IMR-90 (cell line): ENCODE measurements around the gene ADAM12. TPM values are rescaled to one million over a fixed set of nuclear protein-coding genes. Genes with fewer than 3 reads are reported as not detected.

Experiments
- ATAC-seq: fragments of 200-7000 bp; cut with Tn5 transposase; 2 replicates; pipeline ENCODE4 v1.9.1; 2020; ENCODE audit warnings: low read depth, mild to moderate bottlenecking, moderate library complexity
- BruUV-seq: library from RNA; stranded (reverse); fragments of 400-500 nt; replicated peaks from 2 replicates; lab custom pipeline; 2021; lab: Mats Ljungman, UMichigan
- CTCF ChIA-PET: fragments of 300-600 bp; formaldehyde crosslinking; extraction: SDS; loops from one replicate; lab custom pipeline; 2021; ENCODE audit warnings: antibody characterized with exemption; lab: Yijun Ruan, JAX
- POLR2A ChIA-PET: fragments of 300-600 bp; sonication (Branson Sonifier 250); formaldehyde crosslinking; loops from one replicate; lab custom pipeline; 2022; ENCODE audit warnings: antibody characterized with exemption; ENCODE audit not compliant: unreplicated experiment; lab: Charles Lee
- DNase-seq: peaks from one replicate; pipeline ENCODE4 v3.0.0; 2013
- H2AFZ ChIP-seq: replicated peaks from 2 replicates; pipeline ENCODE3; 2013; ENCODE audit warnings: low read length, mild to moderate bottlenecking; ENCODE audit not compliant: poor library complexity
- H2AK5ac ChIP-seq: 2 replicates; pipeline ENCODE4 v1.6.1; 2013; ENCODE audit warnings: low read depth, low read length, inconsistent platforms
- H2AK9ac ChIP-seq: replicated peaks from 2 replicates; pipeline ENCODE3; 2013; ENCODE audit warnings: mild to moderate bottlenecking, low read depth, low read length, moderate library complexity; ENCODE audit not compliant: poor library complexity
- H2BK120ac ChIP-seq: 2 replicates; pipeline ENCODE4 v1.6.1; 2013; ENCODE audit warnings: low read depth, low read length, inconsistent platforms
- H2BK15ac ChIP-seq: 3 replicates; pipeline ENCODE4 v1.6.1; 2013; ENCODE audit warnings: low read depth, low read length, inconsistent platforms
- H2BK20ac ChIP-seq: 2 replicates; pipeline ENCODE4 v1.6.1; 2013; ENCODE audit warnings: low read depth, mild to moderate bottlenecking, inconsistent platforms, low read length, moderate library complexity
- H2BK5ac ChIP-seq: 2 replicates; pipeline ENCODE4 v1.6.1; 2013; ENCODE audit warnings: mild to moderate bottlenecking, low read depth, low read length, inconsistent platforms; ENCODE audit not compliant: poor library complexity, severe bottlenecking
- H3K14ac ChIP-seq: replicated peaks from 2 replicates; pipeline ENCODE4 v1.6.1; 2013; ENCODE audit warnings: low read depth, low read length, inconsistent platforms
- H3K18ac ChIP-seq: 2 replicates; pipeline ENCODE4 v1.6.1; 2013; ENCODE audit warnings: low read depth, low read length, control low read depth
- H3K23ac ChIP-seq: 2 replicates; pipeline ENCODE4 v1.6.1; 2013; ENCODE audit warnings: low read depth, low read length, inconsistent platforms
- H3K27ac ChIP-seq: 2 replicates; pipeline ENCODE4 v1.5.1; 2013; ENCODE audit warnings: mild to moderate bottlenecking, control low read depth, low read length; ENCODE audit not compliant: insufficient read depth
- H3K27me3 ChIP-seq: 2 replicates; pipeline ENCODE4 v1.6.1; 2013; ENCODE audit warnings: low read length; ENCODE audit not compliant: control insufficient read depth, insufficient read depth
- H3K36me3 ChIP-seq: 2 replicates; pipeline ENCODE4 v1.6.1; 2013; ENCODE audit warnings: low read length, mixed read lengths; ENCODE audit not compliant: control insufficient read depth, insufficient read depth
- H3K4ac ChIP-seq: 2 replicates; pipeline ENCODE4 v1.6.1; 2013; ENCODE audit warnings: low read depth, low read length, inconsistent platforms
- H3K4me1 ChIP-seq: 2 replicates; pipeline ENCODE4 v1.6.1; 2013; ENCODE audit warnings: low read length, mixed read lengths; ENCODE audit not compliant: control insufficient read depth, insufficient read depth
- H3K4me2 ChIP-seq: 2 replicates; pipeline ENCODE4 v1.6.1; 2013; ENCODE audit warnings: low read depth, mild to moderate bottlenecking, control low read depth, low read length, moderate library complexity
- H3K4me3 ChIP-seq: 2 replicates; pipeline ENCODE4 v1.5.1; 2013; ENCODE audit warnings: low read depth, mild to moderate bottlenecking, control low read depth, low read length, moderate library complexity; ENCODE audit not compliant: insufficient read depth
- H3K56ac ChIP-seq: 2 replicates; pipeline ENCODE4 v1.6.1; 2013; ENCODE audit warnings: low read length, inconsistent platforms; ENCODE audit not compliant: insufficient read depth; ENCODE audit errors: extremely low read depth
- H3K79me1 ChIP-seq, 2 experiments: 2 replicates each; pipeline ENCODE4 v1.6.1; 2013; ENCODE audit warnings: low read length in 2 of 2, inconsistent platforms in 1 of 2, low read depth in 1 of 2
- H3K9ac ChIP-seq: 2 replicates; pipeline ENCODE4 v1.6.1; 2013; ENCODE audit warnings: low read depth, low read length, control low read depth
- H3K9me1 ChIP-seq: 2 replicates; pipeline ENCODE4 v1.6.1; 2013; ENCODE audit warnings: low read length, inconsistent platforms; ENCODE audit not compliant: insufficient read depth
- H3K9me3 ChIP-seq: 2 replicates; pipeline ENCODE4 v1.6.1; 2013; ENCODE audit warnings: low read length; ENCODE audit not compliant: control insufficient read depth, insufficient read depth
- H4K20me1 ChIP-seq: 2 replicates; pipeline ENCODE4 v1.6.1; 2013; ENCODE audit warnings: low read length, inconsistent platforms; ENCODE audit not compliant: insufficient read depth
- H4K5ac ChIP-seq: 2 replicates; pipeline ENCODE4 v1.6.1; 2013; ENCODE audit warnings: mild to moderate bottlenecking, low read depth, low read length, control low read depth
- H4K8ac ChIP-seq, 2 experiments: 2 replicates each; pipeline ENCODE4 v1.6.1; 2013; ENCODE audit warnings: low read depth in 2 of 2, low read length in 2 of 2, control low read depth in 1 of 2, inconsistent platforms in 1 of 2
- H4K91ac ChIP-seq: 2 replicates; pipeline ENCODE4 v1.6.1; 2013; ENCODE audit warnings: low read depth, low read length, inconsistent platforms; ENCODE audit not compliant: insufficient read depth
- CEBPB ChIP-seq: IDR thresholded peaks from 2 replicates; pipeline ENCODE4 v1.6.1; 2012; ENCODE audit warnings: low read depth, low read length, improper control_type of control experiment
- NFE2L2 ChIP-seq: fragments of 150-350 bp; IDR thresholded peaks from 2 replicates; pipeline ENCODE4 v1.6.1; 2016; ENCODE audit warnings: low read depth, mild to moderate bottlenecking, low read length
- RAD21 ChIP-seq: IDR thresholded peaks from 2 replicates; pipeline ENCODE4 v1.6.1; 2012; ENCODE audit warnings: low read length, improper control_type of control experiment
- RCOR1 ChIP-seq: IDR thresholded peaks from 2 replicates; pipeline ENCODE4 v1.6.1; 2012; ENCODE audit warnings: mild to moderate bottlenecking, low read length, improper control_type of control experiment; ENCODE audit not compliant: insufficient replicate concordance
- SMC3 ChIP-seq: fragments of 150-350 bp; IDR thresholded peaks from 2 replicates; pipeline ENCODE4 v1.6.1; 2016; ENCODE audit warnings: low read depth, mild to moderate bottlenecking, antibody characterized with exemption, low read length, moderate library complexity
- WGBS, 2 experiments: methylation state at CpG; one replicate each; pipeline versions ENCODE4 v1.1.5 to v1.1.7; 2013; ENCODE audit warnings: missing lambda C conversion rate in 2 of 2; ENCODE audit not compliant: insufficient read length in 1 of 2; ENCODE audit errors: extremely low coverage in 2 of 2; 5-methylcytosine and 5-hydroxymethylcytosine counted together
- dilution Hi-C: fragments of 300-500 bp; cut with HindIII; formaldehyde crosslinking; loops from one replicate; pipeline ENCODE4 v1.14.3; 2018; ENCODE audit warnings: low sequenced_read_pairs; ENCODE audit not compliant: unreplicated experiment
- in situ Hi-C: fragments of 300-500 bp; cut with MboI; formaldehyde crosslinking; loops from 3 replicates; pipeline ENCODE4 v1.14.3; 2019; ENCODE audit warnings: low sequenced_read_pairs, inconsistent platforms, mixed read lengths
- intact Hi-C: fragments of 100-400 bp; cut with micrococcal nuclease; formaldehyde crosslinking; loops from 2 replicates; pipeline ENCODE4 v1.10.0; 2022
- polyA plus RNA-seq, 3 experiments: library from polyadenylated mRNA; depleted of rRNA; stranded (reverse); fragments of >200 nt; gene quantifications; 2 replicates each; pipeline ENCODE4 v1.2.3, GENCODE V29; 2012; ENCODE audit warnings: low replicate concordance in 1 of 3
- total RNA-seq: library from RNA; depleted of rRNA; stranded (reverse); fragments of >200 nt; gene quantifications from 2 replicates; pipeline ENCODE4 v1.2.3, GENCODE V29; 2012
- TF ChIP-seq, protein P1 (sequence below): conservative IDR thresholded peaks from 2 replicates; pipeline ENCODE4 v1.5.1; 2012; ENCODE audit warnings: mild to moderate bottlenecking, low read depth, low read length, improper control_type of control experiment
- TF ChIP-seq, protein P2 (sequence below): fragments of 150-350 bp; IDR thresholded peaks from 2 replicates; pipeline ENCODE4 v1.6.1; 2016; ENCODE audit warnings: low read depth, mild to moderate bottlenecking, low read length, moderate library complexity, borderline replicate concordance

ADAM12 gene
- total and polyA plus RNA-seq, 2 of the 4 experiments (the other 2 are of a cell fraction): 9.6 to 10.2 TPM

DNA sequence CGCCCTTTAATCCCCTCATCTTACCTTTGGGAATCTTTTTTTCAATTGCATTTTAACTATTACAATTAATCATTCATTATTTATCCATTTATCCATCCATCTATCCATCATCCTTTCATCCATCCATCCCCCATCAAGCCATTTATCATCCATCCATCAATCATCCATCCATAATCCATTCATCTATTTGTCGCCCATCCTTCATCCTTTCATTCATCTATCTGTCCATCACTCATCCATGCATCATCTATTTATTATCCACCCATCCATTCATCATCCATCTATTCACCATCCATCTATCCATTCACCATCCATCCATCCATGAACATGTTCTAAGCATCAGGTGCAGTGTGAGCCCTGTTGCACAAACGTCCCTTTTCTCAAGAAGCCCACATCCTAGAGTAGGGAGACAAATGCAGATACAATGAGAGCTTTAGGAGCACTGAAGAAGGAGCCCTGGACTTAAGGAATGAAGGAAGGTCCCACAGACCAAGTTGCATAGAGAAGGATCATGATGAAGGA, 199.5 kb downstream of the ADAM12 start:
- Histone ChIP-seq H3K79me1 (no peaks in the 10 kb centered on the region), H3K9me3 (no peaks in the 10 kb centered on the region), H2BK5ac (no peak overlapping the region), H3K9me1 (0 out of 2 replicates have a peak, but pooled peaks cover 2% of the 10 kb centered on the region), H4K5ac (no peak overlapping the region), H2AFZ (no peak overlapping the region), H3K27ac (no peak overlapping the region), H2AK9ac (no peak overlapping the region), H4K91ac (no peak overlapping the region), H3K4ac (no peak overlapping the region), H2BK15ac (no peak overlapping the region), H3K27me3 (no peaks in the 10 kb centered on the region), H3K4me3 (no peak overlapping the region), H3K4me1 (no peaks in the 10 kb centered on the region), H3K18ac (no peak overlapping the region), H3K36me3 (no peaks in the 10 kb centered on the region), H3K4me2 (no peak overlapping the region), H3K9ac (no peak overlapping the region), H4K8ac (no peak overlapping the region), H3K56ac (no peak overlapping the region), H2BK120ac (no peak overlapping the region), H4K20me1 (no peaks in the 10 kb centered on the region), H3K14ac (no peak overlapping the region), H2BK20ac (no peak overlapping the region), H3K23ac (no peak overlapping the region), H2AK5ac (no peak overlapping the region)
- no peak for ATAC-seq
- intact Hi-C loops (no loop called here), dilution Hi-C loops (no loop called here), in situ Hi-C loops (no loop called here)
- ChIA-PET CTCF (no interaction called here), POLR2A (no interaction called here)
- BruUV-seq: no TSS peak
- 92 to 100% methylated on average over 1 to 2 of the region's 3 CpGs for WGBS, 2 experiments
- DNase-seq: no peak
- TF ChIP-seq SMC3 (no peak), RCOR1 (no peak), RAD21 (no peak), CEBPB (no peak), NFE2L2 (no peak)
- TF ChIP-seq, protein P1, sequence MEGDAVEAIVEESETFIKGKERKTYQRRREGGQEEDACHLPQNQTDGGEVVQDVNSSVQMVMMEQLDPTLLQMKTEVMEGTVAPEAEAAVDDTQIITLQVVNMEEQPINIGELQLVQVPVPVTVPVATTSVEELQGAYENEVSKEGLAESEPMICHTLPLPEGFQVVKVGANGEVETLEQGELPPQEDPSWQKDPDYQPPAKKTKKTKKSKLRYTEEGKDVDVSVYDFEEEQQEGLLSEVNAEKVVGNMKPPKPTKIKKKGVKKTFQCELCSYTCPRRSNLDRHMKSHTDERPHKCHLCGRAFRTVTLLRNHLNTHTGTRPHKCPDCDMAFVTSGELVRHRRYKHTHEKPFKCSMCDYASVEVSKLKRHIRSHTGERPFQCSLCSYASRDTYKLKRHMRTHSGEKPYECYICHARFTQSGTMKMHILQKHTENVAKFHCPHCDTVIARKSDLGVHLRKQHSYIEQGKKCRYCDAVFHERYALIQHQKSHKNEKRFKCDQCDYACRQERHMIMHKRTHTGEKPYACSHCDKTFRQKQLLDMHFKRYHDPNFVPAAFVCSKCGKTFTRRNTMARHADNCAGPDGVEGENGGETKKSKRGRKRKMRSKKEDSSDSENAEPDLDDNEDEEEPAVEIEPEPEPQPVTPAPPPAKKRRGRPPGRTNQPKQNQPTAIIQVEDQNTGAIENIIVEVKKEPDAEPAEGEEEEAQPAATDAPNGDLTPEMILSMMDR: no peak
- TF ChIP-seq, protein P2, sequence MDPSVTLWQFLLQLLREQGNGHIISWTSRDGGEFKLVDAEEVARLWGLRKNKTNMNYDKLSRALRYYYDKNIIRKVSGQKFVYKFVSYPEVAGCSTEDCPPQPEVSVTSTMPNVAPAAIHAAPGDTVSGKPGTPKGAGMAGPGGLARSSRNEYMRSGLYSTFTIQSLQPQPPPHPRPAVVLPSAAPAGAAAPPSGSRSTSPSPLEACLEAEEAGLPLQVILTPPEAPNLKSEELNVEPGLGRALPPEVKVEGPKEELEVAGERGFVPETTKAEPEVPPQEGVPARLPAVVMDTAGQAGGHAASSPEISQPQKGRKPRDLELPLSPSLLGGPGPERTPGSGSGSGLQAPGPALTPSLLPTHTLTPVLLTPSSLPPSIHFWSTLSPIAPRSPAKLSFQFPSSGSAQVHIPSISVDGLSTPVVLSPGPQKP: no peak
